Transverse colon (tissue), 4 donors: ENCODE results near the gene PTK7.

Experiments
- POLR2A ChIP-seq: fragments of 450-650 bp; IDR thresholded peaks from one replicate; pipeline ENCODE4 v1.6.1; 2016; ENCODE audit warnings: antibody characterized with exemption, mild to moderate bottlenecking, moderate library complexity
- POLR2AphosphoS5 ChIP-seq, 3 donors: sonication (generic); formaldehyde crosslinking; IDR thresholded peaks; one replicate each; pipeline ENCODE4 v1.6.1; 2016; ENCODE audit warnings: antibody characterized with exemption in 3 of 3
- TF ChIP-seq, protein P1 (sequence below), 5 experiments: fragments of 200-600 bp in 3 of 5; fragments of 450-650 bp in 2 of 5; sonication (generic) in 3 of 5; IDR thresholded peaks; 1 replicate in 2 of 5; 2 replicates in 3 of 5; pipeline ENCODE4 v1.5.1; 2016 to 2017; ENCODE audit warnings: antibody characterized with exemption in 5 of 5, inconsistent platforms in 3 of 5, mild to moderate bottlenecking in 2 of 5, moderate library complexity in 1 of 5

DNA sequence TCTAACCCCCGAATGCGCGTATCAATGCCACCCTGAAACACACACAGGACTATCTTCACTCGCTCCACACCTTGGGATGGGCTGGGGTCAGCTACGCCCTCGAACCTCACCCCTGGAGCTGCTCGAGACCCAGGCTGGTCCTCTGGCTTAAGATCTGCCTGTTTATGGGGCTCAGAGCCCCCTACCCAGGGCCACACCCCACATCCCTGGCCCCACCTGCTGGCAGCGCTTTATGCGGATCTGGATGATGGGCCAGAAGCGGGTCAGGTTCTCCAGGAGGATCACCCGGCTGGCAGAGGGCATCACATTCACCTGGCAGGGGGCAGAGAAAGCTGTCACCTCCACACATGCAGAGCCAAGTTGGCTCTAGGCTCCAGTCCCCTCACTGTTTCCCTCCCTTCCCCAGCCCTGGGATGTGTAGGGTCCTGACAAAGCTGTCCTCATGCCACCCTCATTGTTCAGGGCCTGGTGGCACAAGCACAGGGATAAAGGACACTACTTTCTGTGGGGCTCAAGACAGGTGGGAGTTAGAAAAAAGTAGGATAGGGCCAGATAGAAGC lies 30.7 kb upstream of the PTK7 start:
- TF ChIP-seq POLR2A: no peak
- TF ChIP-seq, protein P1, sequence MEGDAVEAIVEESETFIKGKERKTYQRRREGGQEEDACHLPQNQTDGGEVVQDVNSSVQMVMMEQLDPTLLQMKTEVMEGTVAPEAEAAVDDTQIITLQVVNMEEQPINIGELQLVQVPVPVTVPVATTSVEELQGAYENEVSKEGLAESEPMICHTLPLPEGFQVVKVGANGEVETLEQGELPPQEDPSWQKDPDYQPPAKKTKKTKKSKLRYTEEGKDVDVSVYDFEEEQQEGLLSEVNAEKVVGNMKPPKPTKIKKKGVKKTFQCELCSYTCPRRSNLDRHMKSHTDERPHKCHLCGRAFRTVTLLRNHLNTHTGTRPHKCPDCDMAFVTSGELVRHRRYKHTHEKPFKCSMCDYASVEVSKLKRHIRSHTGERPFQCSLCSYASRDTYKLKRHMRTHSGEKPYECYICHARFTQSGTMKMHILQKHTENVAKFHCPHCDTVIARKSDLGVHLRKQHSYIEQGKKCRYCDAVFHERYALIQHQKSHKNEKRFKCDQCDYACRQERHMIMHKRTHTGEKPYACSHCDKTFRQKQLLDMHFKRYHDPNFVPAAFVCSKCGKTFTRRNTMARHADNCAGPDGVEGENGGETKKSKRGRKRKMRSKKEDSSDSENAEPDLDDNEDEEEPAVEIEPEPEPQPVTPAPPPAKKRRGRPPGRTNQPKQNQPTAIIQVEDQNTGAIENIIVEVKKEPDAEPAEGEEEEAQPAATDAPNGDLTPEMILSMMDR (IDR thresholded peaks at IDR 0.05): no peak
- TF ChIP-seq POLR2AphosphoS5 (IDR thresholded peaks at IDR 0.05): no peak
